SK-N-SH (cell line): Measurements from ENCODE around the gene NPTX1. TPM values are rescaled to one million over a fixed set of nuclear protein-coding genes. Genes with fewer than 3 reads are reported as not detected.

Experiments used
- CTCF ChIA-PET: fragments of 300-600, 350-600 bp; formaldehyde crosslinking; extraction: SDS; loops from one replicate; lab custom pipeline; 2021; lab: Yijun Ruan, JAX
- POLR2A ChIA-PET: fragments of 350-600 bp; sonication (Branson Sonifier 250); formaldehyde crosslinking; extraction: SDS; loops from one replicate; lab custom pipeline; 2020; ENCODE audit warnings: antibody characterized with exemption, inconsistent platforms; lab: Yijun Ruan, JAX
- DNase-seq: peaks from one replicate; pipeline ENCODE4 v3.0.0; 2012
- H2AFZ ChIP-seq: fragments of 200-600 bp; sonication (generic); 2 replicates; pipeline ENCODE4 v1.8.1; 2016; ENCODE audit warnings: antibody characterized with exemption, mild to moderate bottlenecking, low read depth
- H3F3A ChIP-seq: fragments of 200-600 bp; sonication (generic); replicated peaks from 2 replicates; pipeline ENCODE3; 2016; ENCODE audit warnings: antibody characterized with exemption, mild to moderate bottlenecking; ENCODE audit not compliant: insufficient read depth
- H3K27ac ChIP-seq, 2 experiments: fragments of 200-500 bp in 1 of 2; fragments of 200-600 bp in 1 of 2; sonication (Bioruptor generic) in 1 of 2; sonication (generic), shearing (Covaris generic) in 1 of 2; 2 replicates each; pipeline versions ENCODE4 v1.5.1 to v1.6.1; 2014 to 2016; ENCODE audit warnings: low read depth in 2 of 2, inconsistent platforms in 1 of 2, low read length in 1 of 2, mild to moderate bottlenecking in 1 of 2, mixed read lengths in 1 of 2
- H3K27me3 ChIP-seq: fragments of 200-600 bp; sonication (generic), shearing (Covaris generic); 2 replicates; pipeline ENCODE4 v1.6.1; 2016; ENCODE audit warnings: mixed run types; ENCODE audit not compliant: insufficient read depth
- H3K36me3 ChIP-seq, 2 experiments: fragments of 200-500 bp in 1 of 2; fragments of 200-600 bp in 1 of 2; sonication (Bioruptor generic) in 1 of 2; sonication (generic) in 1 of 2; replicated peaks in 1 of 2; 2 replicates each; pipeline versions ENCODE3 to v1.5.1; 2014 to 2016; ENCODE audit warnings: low read length in 1 of 2, mild to moderate bottlenecking in 1 of 2; ENCODE audit not compliant: insufficient read depth in 2 of 2, control insufficient read depth in 1 of 2
- H3K4me1 ChIP-seq, 2 experiments: fragments of 200-500 bp in 1 of 2; fragments of 200-600 bp in 1 of 2; sonication (Bioruptor generic) in 1 of 2; sonication (generic), shearing (Covaris generic) in 1 of 2; 2 replicates each; pipeline versions ENCODE4 v1.5.1 to v1.6.1; 2014 to 2016; ENCODE audit warnings: low read depth in 1 of 2, low read length in 1 of 2, mixed run types in 1 of 2; ENCODE audit not compliant: insufficient read depth in 2 of 2, control insufficient read depth in 1 of 2
- H3K4me2 ChIP-seq: fragments of 200-600 bp; sonication (generic), shearing (Covaris generic); 2 replicates; pipeline ENCODE4 v1.6.1; 2017; ENCODE audit warnings: mixed run types
- H3K4me3 ChIP-seq, 2 experiments: fragments of 200-500 bp in 1 of 2; fragments of 200-600 bp in 1 of 2; sonication (Bioruptor generic) in 1 of 2; sonication (generic), shearing (Covaris generic) in 1 of 2; 2 replicates each; pipeline versions ENCODE4 v1.5.1 to v1.8.1; 2014 to 2016; ENCODE audit warnings: low read depth in 2 of 2, inconsistent platforms in 1 of 2, low read length in 1 of 2, mild to moderate bottlenecking in 1 of 2, mixed read lengths in 1 of 2, moderate library complexity in 1 of 2
- H3K79me2 ChIP-seq: fragments of 200-600 bp; sonication (generic); 2 replicates; pipeline ENCODE4 v1.8.1; 2017; ENCODE audit warnings: mild to moderate bottlenecking; ENCODE audit not compliant: insufficient read depth
- H3K9ac ChIP-seq: fragments of 200-600 bp; sonication (generic); 2 replicates; pipeline ENCODE4 v1.6.1; 2017; ENCODE audit warnings: mixed run types
- H3K9me2 ChIP-seq: fragments of 200-600 bp; sonication (generic); 2 replicates; pipeline ENCODE4 v1.6.1; 2017; ENCODE audit warnings: mixed run types
- H3K9me3 ChIP-seq: fragments of 200-600 bp; sonication (generic); 2 replicates; pipeline ENCODE4 v1.6.1; 2017; ENCODE audit warnings: mixed run types, mild to moderate bottlenecking, moderate library complexity
- H4K20me1 ChIP-seq: fragments of 200-600 bp; sonication (generic); 2 replicates; pipeline ENCODE4 v1.6.1; 2017; ENCODE audit warnings: mild to moderate bottlenecking, mixed run types; ENCODE audit not compliant: insufficient read depth
- ELF1 ChIP-seq: IDR thresholded peaks from 2 replicates; pipeline ENCODE4 v1.4.0; 2012
- FOXM1 ChIP-seq: IDR thresholded peaks from 2 replicates; pipeline ENCODE4 v1.4.0; 2012; ENCODE audit warnings: low read depth, mild to moderate bottlenecking
- GABPA ChIP-seq: IDR thresholded peaks from 2 replicates; pipeline ENCODE4 v1.4.0; 2012; ENCODE audit warnings: low read depth, mild to moderate bottlenecking
- REST ChIP-seq: IDR thresholded peaks from 2 replicates; pipeline ENCODE4 v1.6.1; 2012; ENCODE audit warnings: mild to moderate bottlenecking, low read depth, low read length, moderate library complexity
- RFX5 ChIP-seq: IDR thresholded peaks from 2 replicates; pipeline ENCODE4 v1.6.1; 2012; ENCODE audit warnings: mild to moderate bottlenecking, improper control_type of control experiment, low read length
- RXRA ChIP-seq: IDR thresholded peaks from 2 replicates; pipeline ENCODE4 v1.4.0; 2012; ENCODE audit warnings: low read depth, mild to moderate bottlenecking, borderline replicate concordance
- TCF12 ChIP-seq: IDR thresholded peaks from 2 replicates; pipeline ENCODE4 v1.4.0; 2012
- WGBS: methylation state at CpG from one replicate; pipeline ENCODE4 v1.1.6; 2017; ENCODE audit warnings: low lambda C conversion rate; 5-methylcytosine and 5-hydroxymethylcytosine counted together
- polyA plus RNA-seq, 3 experiments: library from polyadenylated mRNA; depleted of rRNA; stranded (reverse); fragments of >200 nt; gene quantifications; 2 replicates each; pipeline ENCODE4 v1.2.3, GENCODE V29; 2012

NPTX1 gene
- polyA plus RNA-seq, 1 of the 3 experiments (the other 2 are of a cell fraction), result 0.05 TPM

GRCh38 chr17:80449930-80450576 lies 26.4 kb downstream of the NPTX1 start:
- Histone ChIP-seq H3K27me3 (no peaks in the 10 kb centered on the region), H3K27ac (no peak overlapping the region), H3K9ac (no peak overlapping the region), H3K79me2 (peaks cover 6% of the 10 kb centered on the region; the same call in 1 of the 2 replicates), H3K9me3 (no peaks in the 10 kb centered on the region), H2AFZ (no peak overlapping the region), H3K9me2 (no peaks in the 10 kb centered on the region), H3K4me3 (no peak overlapping the region), H3K4me1 (peaks cover 0 to 26% of the 10 kb centered on the region in 2 experiments; a peak in 1 of 4 replicates), H3K36me3 (no peaks in the 10 kb centered on the region), H4K20me1 (no peaks in the 10 kb centered on the region), H3K4me2 (no peak overlapping the region), H3F3A (no peaks in the 10 kb centered on the region)
- TF ChIP-seq RXRA (no peak), FOXM1 (no peak)
- DNase-seq, result no peak
- ChIA-PET POLR2A (no interaction called here), CTCF (interaction anchor here (2.6 kb wide), 1 partner anchor 126 kb away, joined by 10 read pairs; no protein-coding TSS in a partner anchor)
- WGBS, result 80% methylated on average over 18 of the region's 18 CpGs

GRCh38 chr17:80449194-80449929 lies 27.0 kb downstream of the NPTX1 start:
- Histone ChIP-seq H3K9me2 (no peaks in the 10 kb centered on the region), H3K9ac (no peak overlapping the region), H3K36me3 (no peaks in the 10 kb centered on the region), H3K4me1 (peaks cover 0 to 31% of the 10 kb centered on the region in 2 experiments; a peak in 1 of 4 replicates), H3K4me3 (no peak overlapping the region), H3K27me3 (no peaks in the 10 kb centered on the region), H3F3A (no peaks in the 10 kb centered on the region)
- CTCF ChIA-PET, result interaction anchor here (0.7 to 1.2 kb wide), 4 partner anchors 22 to 532 kb away, joined by 3 to 4 read pairs (median 3); no protein-coding TSS in a partner anchor
- no peak for TF ChIP-seq ELF1
- TF ChIP-seq RFX5, result no peak
- TF ChIP-seq GABPA, result no peak
- no peak for TF ChIP-seq TCF12
- TF ChIP-seq, all 33 proteins: peak for 0
- Histone ChIP-seq H2AFZ (no peak overlapping the region), H3K79me2 (peaks cover 6% of the 10 kb centered on the region; the same call in 1 of the 2 replicates), H4K20me1 (no peaks in the 10 kb centered on the region), H3K27ac (no peak overlapping the region), H3K4me2 (no peak overlapping the region), H3K9me3 (no peaks in the 10 kb centered on the region)
- POLR2A ChIA-PET, result no interaction called here
- 83% methylated on average over 15 of the region's 27 CpGs for WGBS
- DNase-seq, result no peak

GRCh38 chr17:80447790-80448189 lies 28.6 kb downstream of the NPTX1 start:
- no peaks in the 10 kb centered on the region for H3K9me3 ChIP-seq
- CTCF ChIA-PET, result interaction anchor here (1.2 kb wide), 1 partner anchor 128 kb away, joined by 5 read pairs; no protein-coding TSS in a partner anchor
- H3K27ac ChIP-seq, result no peak overlapping the region
- DNase-seq, result no peak
- H3K4me1 ChIP-seq, result peaks cover 0 to 22% of the 10 kb centered on the region in 2 experiments; a peak in 1 of 4 replicates
- H3K4me2 ChIP-seq, result no peak overlapping the region
- no peaks in the 10 kb centered on the region for H3K79me2 ChIP-seq
- no peaks in the 10 kb centered on the region for H3K9me2 ChIP-seq
- H2AFZ ChIP-seq, result no peak overlapping the region
- no peak overlapping the region for H3K9ac ChIP-seq
- POLR2A ChIA-PET, result no interaction called here
- H3K36me3 ChIP-seq, result no peaks in the 10 kb centered on the region
- no peak for TF ChIP-seq REST
- no peak overlapping the region for H3K4me3 ChIP-seq
- no peaks in the 10 kb centered on the region for H3F3A ChIP-seq
- 58% methylated on average over 3 of the region's 4 CpGs for WGBS
- no peaks in the 10 kb centered on the region for H4K20me1 ChIP-seq
- H3K27me3 ChIP-seq, result no peaks in the 10 kb centered on the region
